Endothelial cell of umbilical vein (primary cell): ENCODE data around the gene ARMCX4. TPM values are rescaled to one million over a fixed set of nuclear protein-coding genes. Genes with fewer than 3 reads are reported as not detected.
"Not testable (repeated sequence)": the region's sequence is repeated elsewhere in the genome, so short reads cannot be mapped to it uniquely, and the experiment has no call there.

Experiments
- BruUV-seq: library from RNA; stranded (reverse); fragments of 400-500 nt; replicated peaks from 2 replicates; lab custom pipeline; 2021; lab: Mats Ljungman, UMichigan
- CTCF ChIA-PET: fragments of 300-600, 350-600 bp; sonication (Branson Sonifier 250); formaldehyde crosslinking; loops from one replicate; lab custom pipeline; 2021; ENCODE audit warnings: antibody characterized with exemption, inconsistent platforms; lab: Charles Lee
- POLR2A ChIA-PET: fragments of 300-600, 350-600 bp; sonication (Branson Sonifier 250); formaldehyde crosslinking; loops from one replicate; lab custom pipeline; 2021; ENCODE audit warnings: antibody characterized with exemption, inconsistent platforms; lab: Charles Lee
- DNase-seq: peaks from one replicate; pipeline ENCODE4 v3.0.0-alpha.2; 2011; ENCODE audit warnings: low read depth, low spot score
- FAIRE-seq: peaks from 2 replicates; lab custom pipeline; 2011; peaks lifted over from hg19 to GRCh38; lab: Jason Lieb, UNC
- H2AFZ ChIP-seq: 2 replicates; pipeline ENCODE4 v1.6.0; 2012; ENCODE audit warnings: low read depth, low read length, control low read depth, inconsistent platforms
- H3K27ac ChIP-seq: 2 replicates; pipeline ENCODE4 v1.5.1; 2011; ENCODE audit warnings: low read depth, mild to moderate bottlenecking, control low read depth, low read length, moderate library complexity; ENCODE audit not compliant: insufficient read depth
- H3K27me3 ChIP-seq, 2 experiments: 2 replicates each; pipeline versions ENCODE4 v1.6.0 to v1.6.1; 2011; ENCODE audit warnings: low read length in 2 of 2, mixed read lengths in 1 of 2; ENCODE audit not compliant: control insufficient read depth in 2 of 2, insufficient read depth in 2 of 2
- H3K36me3 ChIP-seq, 2 experiments: 2 replicates in 1 of 2; 3 replicates in 1 of 2; pipeline ENCODE4 v1.5.1; 2011; ENCODE audit warnings: low read length in 2 of 2, mild to moderate bottlenecking in 1 of 2, moderate library complexity in 1 of 2; ENCODE audit not compliant: control insufficient read depth in 2 of 2, insufficient read depth in 2 of 2; ENCODE audit errors: extremely low read depth in 1 of 2
- H3K4me1 ChIP-seq: 3 replicates; pipeline ENCODE4 v1.5.1; 2011; ENCODE audit warnings: mild to moderate bottlenecking, low read length; ENCODE audit not compliant: control insufficient read depth, insufficient read depth; ENCODE audit errors: extremely low read depth
- H3K4me2 ChIP-seq: 2 replicates; pipeline ENCODE4 v1.6.1; 2011; ENCODE audit warnings: low read length, control low read depth, mixed read lengths; ENCODE audit not compliant: insufficient read depth
- H3K4me3 ChIP-seq, 3 experiments: fragments of 200-600 bp in 1 of 3; sonication (generic), shearing (Covaris generic) in 1 of 3; replicated peaks in 1 of 3; 2 replicates each; pipeline ENCODE4 v1.5.1; 2011 to 2016; ENCODE audit warnings: control low read depth in 3 of 3, low read length in 3 of 3, mild to moderate bottlenecking in 2 of 3, inconsistent platforms in 1 of 3, low read depth in 1 of 3, moderate library complexity in 1 of 3; ENCODE audit not compliant: insufficient read depth in 1 of 3
- H3K79me2 ChIP-seq: 2 replicates; pipeline ENCODE4 v1.6.0; 2012; ENCODE audit warnings: low read length, inconsistent platforms; ENCODE audit not compliant: control insufficient read depth, insufficient read depth
- H3K9ac ChIP-seq: replicated peaks from 2 replicates; pipeline ENCODE3; 2011; ENCODE audit warnings: low read length, control low read depth; ENCODE audit not compliant: insufficient read depth; ENCODE audit errors: extremely low read depth
- H3K9me1 ChIP-seq: replicated peaks from 3 replicates; pipeline ENCODE4 v1.6.0; 2011; ENCODE audit warnings: mild to moderate bottlenecking, low read length; ENCODE audit not compliant: control insufficient read depth, insufficient read depth; ENCODE audit errors: extremely low read depth
- H3K9me3 ChIP-seq: replicated peaks from 2 replicates; pipeline ENCODE4 v1.5.1; 2012; ENCODE audit warnings: low read length, inconsistent platforms; ENCODE audit not compliant: control insufficient read depth, insufficient read depth
- H4K20me1 ChIP-seq: replicated peaks from 2 replicates; pipeline ENCODE3; 2011; ENCODE audit warnings: mild to moderate bottlenecking, low read length; ENCODE audit not compliant: control insufficient read depth, insufficient read depth; ENCODE audit errors: extremely low read depth
- EZH2 ChIP-seq: IDR thresholded peaks from 2 replicates; pipeline ENCODE4 v1.6.1; 2012; ENCODE audit warnings: borderline replicate concordance, low read depth, mild to moderate bottlenecking, moderate library complexity, low read length, inconsistent platforms; ENCODE audit not compliant: severe bottlenecking
- FOS ChIP-seq: IDR thresholded peaks from 2 replicates; pipeline ENCODE4 v1.6.1; 2011; ENCODE audit warnings: mild to moderate bottlenecking, low read length, moderate library complexity, borderline replicate concordance; ENCODE audit not compliant: insufficient read depth
- GATA2 ChIP-seq: IDR thresholded peaks from 2 replicates; pipeline ENCODE4 v1.7.0; 2011; ENCODE audit warnings: low read depth, mild to moderate bottlenecking, moderate library complexity, mixed read lengths, low read length; ENCODE audit not compliant: insufficient read length, insufficient read depth
- JUN ChIP-seq: IDR thresholded peaks from 2 replicates; pipeline ENCODE4 v1.6.1; 2011; ENCODE audit warnings: borderline replicate concordance, low read depth; ENCODE audit not compliant: insufficient read length, insufficient read depth
- MYC ChIP-seq: IDR thresholded peaks from one replicate; pipeline ENCODE4 v1.6.1; 2011; ENCODE audit warnings: mild to moderate bottlenecking, low read depth, low read length
- POLR2A ChIP-seq: IDR thresholded peaks from 2 replicates; pipeline ENCODE4 v1.6.1; 2012; ENCODE audit warnings: low read depth, mild to moderate bottlenecking, control low read depth, low read length
- POLR2AphosphoS5 ChIP-seq: IDR thresholded peaks from 2 replicates; pipeline ENCODE4 v1.6.1; 2012; ENCODE audit warnings: low read depth, mild to moderate bottlenecking, control low read depth, low read length, moderate library complexity; ENCODE audit not compliant: insufficient read depth
- dilution Hi-C: fragments of 300-500 bp; cut with MboI; formaldehyde crosslinking; loops from one replicate; pipeline ENCODE4 v1.15.0; 2019; ENCODE audit warnings: low sequenced_read_pairs; ENCODE audit not compliant: extremely low pct_ligation_motif_present
- intact Hi-C: fragments of 100-400 bp; cut with micrococcal nuclease; formaldehyde crosslinking; loops from one replicate; pipeline ENCODE4 v1.10.0; 2022
- polyA plus RNA-seq, 4 experiments: library from polyadenylated mRNA; depleted of rRNA in 3 of 4; stranded (reverse) in 3 of 4; unstranded in 1 of 4; fragments of >200 nt; gene quantifications; 2 replicates each; pipeline versions ENCODE4 v1.2.1 to v1.2.3, GENCODE V29; 2011 to 2012; ENCODE audit warnings: missing spikeins in 1 of 4
- total RNA-seq: library from RNA; stranded (reverse); gene quantifications from 2 replicates; pipeline ENCODE4 v1.2.3, GENCODE V29; 2021
- TF ChIP-seq, protein P1 (sequence below), 2 donors: IDR thresholded peaks; 1 replicate in 1 of 2; 2 replicates in 1 of 2; pipeline ENCODE4 v1.5.1; 2011; ENCODE audit warnings: low read length in 2 of 2, mild to moderate bottlenecking in 2 of 2, moderate library complexity in 2 of 2, control low read depth in 1 of 2, inconsistent platforms in 1 of 2, low read depth in 1 of 2; ENCODE audit not compliant: insufficient read depth in 1 of 2; ENCODE audit errors: extremely low read depth in 1 of 2
- TF ChIP-seq, protein P2 (sequence below): IDR thresholded peaks from 2 replicates; pipeline ENCODE4 v1.6.1; 2011; ENCODE audit not compliant: insufficient read depth, insufficient read length

Gene ARMCX4
- total and polyA plus RNA-seq, 2 donors (not counting 3 experiments of a cell fraction or from before 2014, with no cell fraction given), result 4.7 to 19.9 TPM

DNA sequence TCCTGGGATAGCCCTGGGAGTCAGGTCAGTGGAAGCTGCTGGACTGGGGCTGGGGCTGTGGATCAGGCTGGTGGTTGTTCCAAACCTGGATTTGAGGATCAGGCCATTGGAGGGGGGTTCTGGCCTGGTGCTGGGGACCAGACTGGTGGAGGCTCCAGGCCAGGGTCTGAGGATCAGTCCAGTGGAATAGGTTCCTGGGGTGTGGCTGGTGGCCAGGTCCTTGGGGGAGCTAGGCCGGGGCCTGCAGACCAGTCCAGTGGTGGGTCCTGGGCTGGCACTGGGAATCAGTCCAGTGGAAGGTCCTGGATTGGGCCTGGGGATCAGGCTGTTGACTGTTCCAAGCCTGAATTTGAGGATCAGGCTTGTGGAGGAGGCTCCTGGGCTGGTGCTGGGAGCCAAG is 8.0 kb downstream of the ARMCX4 start:
- Histone ChIP-seq H3K27ac (no peak overlapping the region), H2AFZ (no peak overlapping the region), H3K36me3 (peaks cover 0 to 6% of the 10 kb centered on the region in 2 experiments), H3K4me3 (no peak overlapping the region), H3K27me3 (no peaks in the 10 kb centered on the region), H3K9me1 (no peaks in the 10 kb centered on the region), H3K4me2 (no peak overlapping the region), H3K9me3 (no peaks in the 10 kb centered on the region), H4K20me1 (no peaks in the 10 kb centered on the region), H3K9ac (no peak overlapping the region), H3K4me1 (no peaks in the 10 kb centered on the region), H3K79me2 (no peaks in the 10 kb centered on the region)
- FAIRE-seq, result no peak
- intact Hi-C loops (no loop called here), dilution Hi-C loops (no loop called here)
- no TSS peak for BruUV-seq
- no peak for TF ChIP-seq MYC
- TF ChIP-seq FOS, result no peak
- no peak for TF ChIP-seq POLR2A
- TF ChIP-seq POLR2AphosphoS5, result no peak
- no peak for TF ChIP-seq GATA2
- TF ChIP-seq EZH2, result no peak
- TF ChIP-seq, protein P1, sequence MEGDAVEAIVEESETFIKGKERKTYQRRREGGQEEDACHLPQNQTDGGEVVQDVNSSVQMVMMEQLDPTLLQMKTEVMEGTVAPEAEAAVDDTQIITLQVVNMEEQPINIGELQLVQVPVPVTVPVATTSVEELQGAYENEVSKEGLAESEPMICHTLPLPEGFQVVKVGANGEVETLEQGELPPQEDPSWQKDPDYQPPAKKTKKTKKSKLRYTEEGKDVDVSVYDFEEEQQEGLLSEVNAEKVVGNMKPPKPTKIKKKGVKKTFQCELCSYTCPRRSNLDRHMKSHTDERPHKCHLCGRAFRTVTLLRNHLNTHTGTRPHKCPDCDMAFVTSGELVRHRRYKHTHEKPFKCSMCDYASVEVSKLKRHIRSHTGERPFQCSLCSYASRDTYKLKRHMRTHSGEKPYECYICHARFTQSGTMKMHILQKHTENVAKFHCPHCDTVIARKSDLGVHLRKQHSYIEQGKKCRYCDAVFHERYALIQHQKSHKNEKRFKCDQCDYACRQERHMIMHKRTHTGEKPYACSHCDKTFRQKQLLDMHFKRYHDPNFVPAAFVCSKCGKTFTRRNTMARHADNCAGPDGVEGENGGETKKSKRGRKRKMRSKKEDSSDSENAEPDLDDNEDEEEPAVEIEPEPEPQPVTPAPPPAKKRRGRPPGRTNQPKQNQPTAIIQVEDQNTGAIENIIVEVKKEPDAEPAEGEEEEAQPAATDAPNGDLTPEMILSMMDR (IDR thresholded peaks at IDR 0.05; ENCODE audit: extremely low read depth in 1 of 2, insufficient read depth in 1 of 2, low read depth in 1 of 2, low read length in 2 of 2), result no peak
- TF ChIP-seq, protein P2, sequence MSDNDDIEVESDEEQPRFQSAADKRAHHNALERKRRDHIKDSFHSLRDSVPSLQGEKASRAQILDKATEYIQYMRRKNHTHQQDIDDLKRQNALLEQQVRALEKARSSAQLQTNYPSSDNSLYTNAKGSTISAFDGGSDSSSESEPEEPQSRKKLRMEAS, result no peak
- TF ChIP-seq JUN, result no peak
- ChIA-PET CTCF (no interaction called here), POLR2A (no interaction called here)
- no peak for DNase-seq

DNA sequence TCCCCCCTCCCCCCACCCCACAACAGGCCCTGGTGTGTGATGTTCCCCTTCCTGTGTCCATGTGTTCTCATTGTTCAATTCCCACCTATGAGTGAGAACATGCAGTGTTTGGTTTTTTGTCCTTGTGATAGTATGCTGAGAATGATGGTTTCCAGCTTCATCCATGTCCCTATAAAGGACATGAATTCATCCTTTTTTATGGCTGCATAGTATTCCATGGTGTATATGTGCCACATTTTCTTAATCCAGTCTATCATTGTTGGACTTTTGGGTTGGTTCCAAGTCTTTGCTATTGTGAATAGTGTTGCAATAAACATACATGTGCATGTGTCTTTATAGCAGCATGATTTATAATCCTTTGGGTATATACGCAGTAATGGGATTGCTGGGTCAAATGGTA is 17.7 kb downstream of the ARMCX4 start:
- H3K27me3 ChIP-seq, H3K4me3 ChIP-seq, H3K9ac ChIP-seq, H3K27ac ChIP-seq, DNase-seq, CTCF ChIA-PET, BruUV-seq, H3K36me3 ChIP-seq, H4K20me1 ChIP-seq, dilution Hi-C loops, H2AFZ ChIP-seq, H3K9me1 ChIP-seq, POLR2A ChIA-PET, FAIRE-seq, intact Hi-C loops, H3K4me1 ChIP-seq, H3K79me2 ChIP-seq, H3K9me3 ChIP-seq, H3K4me2 ChIP-seq: not testable (repeated sequence)
